IgD-negative memory B cell (primary cell): ENCODE data around the gene ASXL1. TPM values are rescaled to one million over a fixed set of nuclear protein-coding genes. Genes with fewer than 3 reads are reported as not detected.

Source experiments
- H3K27ac Mint-ChIP-seq, 3 donors: one replicate each; pipeline ENCODE4 v1.8.0; 2020 to 2022; ENCODE audit warnings: mild to moderate bottlenecking in 3 of 3, mixed read lengths in 3 of 3, moderate library complexity in 1 of 3
- H3K27me3 Mint-ChIP-seq: one replicate; pipeline ENCODE4 v1.8.0; 2021; ENCODE audit warnings: mixed read lengths
- H3K36me3 Mint-ChIP-seq: one replicate; pipeline ENCODE4 v1.8.0; 2020; ENCODE audit warnings: mild to moderate bottlenecking, mixed read lengths
- H3K4me1 Mint-ChIP-seq, 3 donors: one replicate each; pipeline ENCODE4 v1.8.0; 2020 to 2022; ENCODE audit warnings: mixed read lengths in 3 of 3, mild to moderate bottlenecking in 1 of 3
- H3K4me3 Mint-ChIP-seq, 4 donors: one replicate each; pipeline ENCODE4 v1.8.0; 2020 to 2022; ENCODE audit warnings: mild to moderate bottlenecking in 4 of 4, mixed read lengths in 4 of 4, moderate library complexity in 3 of 4
- H3K9me3 Mint-ChIP-seq, 3 donors: one replicate each; pipeline ENCODE4 v1.8.0; 2020 to 2021; ENCODE audit warnings: mixed read lengths in 3 of 3, mild to moderate bottlenecking in 1 of 3
- polyA plus RNA-seq: library from polyadenylated mRNA; unstranded; fragments of 300-500 nt; fragmentation: Illumina TruSeq; gene quantifications from one replicate; pipeline ENCODE4 v1.2.3, GENCODE V29; 2021

Gene ASXL1
- polyA plus RNA-seq, 1 donor from 2014 or later: 24.5 TPM

GRCh38 chr20:32480371-32481241 is 122.5 kb downstream of the ASXL1 start:
- H3K9me3 Mint-ChIP-seq: no peaks in the 10 kb centered on the region
- H3K27me3 Mint-ChIP-seq: peaks cover 2% of the 10 kb centered on the region
- H3K36me3 Mint-ChIP-seq: no peaks in the 10 kb centered on the region
- peak overlapping the region in 1 of 3 donors; percentile 60 for H3K27ac Mint-ChIP-seq
- H3K4me3 Mint-ChIP-seq: peak overlapping the region; percentile 27 to 68 (median 60)
- H3K4me1 Mint-ChIP-seq: peaks cover 26 to 32% (median 27%) of the 10 kb centered on the region in 3 donors

GRCh38 chr20:32481311-32482142 is 123.4 kb downstream of the ASXL1 start:
- Mint-ChIP-seq H3K4me1 (peaks cover 17 to 27% (median 22%) of the 10 kb centered on the region in 3 donors), H3K27ac (peak overlapping the region in 1 of 3 donors; percentile 60), H3K4me3 (peak overlapping the region in 2 of 4 donors; percentile 67 to 77), H3K27me3 (no peaks in the 10 kb centered on the region), H3K9me3 (no peaks in the 10 kb centered on the region), H3K36me3 (no peaks in the 10 kb centered on the region)

- H3K36me3 Mint-ChIP-seq: no peaks in the 10 kb centered on the region
Observed at GRCh38 chr20:32482143-32482441, 124.0 kb downstream of the ASXL1 start.

GRCh38 chr20:32482442-32483261 is 124.5 kb downstream of the ASXL1 start:
- Mint-ChIP-seq H3K4me3 (peak overlapping the region; percentile 66 to 90 (median 76)), H3K27me3 (no peaks in the 10 kb centered on the region), H3K36me3 (no peaks in the 10 kb centered on the region), H3K27ac (no peak overlapping the region), H3K4me1 (peaks cover 18 to 20% (median 19%) of the 10 kb centered on the region in 3 donors), H3K9me3 (peaks cover 0 to 2% (median 0%) of the 10 kb centered on the region in 3 donors)

More at GRCh38 chr20:32482143-32482441, 124.0 kb downstream of the ASXL1 start:
- Mint-ChIP-seq H3K27ac (no peak overlapping the region), H3K4me3 (peak overlapping the region in 3 of 4 donors; percentile 57 to 77 (median 61)), H3K4me1 (peaks cover 15 to 21% (median 20%) of the 10 kb centered on the region in 3 donors), H3K27me3 (no peaks in the 10 kb centered on the region), H3K9me3 (no peaks in the 10 kb centered on the region)

- H3K4me1 Mint-ChIP-seq: peaks cover 15 to 18% (median 16%) of the 10 kb centered on the region in 3 donors
- no peak overlapping the region for H3K27ac Mint-ChIP-seq
- H3K9me3 Mint-ChIP-seq: peaks cover 0 to 2% (median 0%) of the 10 kb centered on the region in 3 donors
- peaks cover 5% of the 10 kb centered on the region for H3K36me3 Mint-ChIP-seq
- H3K4me3 Mint-ChIP-seq: peak overlapping the region; percentile 80 to 92 (median 86)
- no peaks in the 10 kb centered on the region for H3K27me3 Mint-ChIP-seq
Observed at GRCh38 chr20:32483351-32484224, 125.5 kb downstream of the ASXL1 start.

- Mint-ChIP-seq H3K27me3 (no peaks in the 10 kb centered on the region), H3K4me1 (peaks cover 14 to 16% (median 15%) of the 10 kb centered on the region in 3 donors), H3K4me3 (peak overlapping the region; percentile 89 to 98 (median 94)), H3K9me3 (peaks cover 0 to 2% (median 0%) of the 10 kb centered on the region in 3 donors), H3K36me3 (peaks cover 6% of the 10 kb centered on the region), H3K27ac (peak overlapping the region; percentile 83 to 90 (median 83))
Observed at GRCh38 chr20:32484225-32484957, 126.3 kb downstream of the ASXL1 start.

GRCh38 chr20:32484958-32485769 is 127.0 kb downstream of the ASXL1 start:
- no peaks in the 10 kb centered on the region for H3K27me3 Mint-ChIP-seq
- peaks cover 0 to 2% (median 0%) of the 10 kb centered on the region in 3 donors for H3K9me3 Mint-ChIP-seq
- H3K27ac Mint-ChIP-seq: peak overlapping the region; percentile 83 to 90 (median 83)
- H3K4me1 Mint-ChIP-seq: peaks cover 7 to 12% (median 11%) of the 10 kb centered on the region in 3 donors
- H3K36me3 Mint-ChIP-seq: peaks cover 7% of the 10 kb centered on the region
- H3K4me3 Mint-ChIP-seq: peak overlapping the region; percentile 89 to 98 (median 94)

- Mint-ChIP-seq H3K27me3 (no peaks in the 10 kb centered on the region), H3K27ac (peak overlapping the region; percentile 63 to 90 (median 83)), H3K9me3 (peaks cover 0 to 2% (median 0%) of the 10 kb centered on the region in 3 donors), H3K36me3 (peaks cover 13% of the 10 kb centered on the region), H3K4me3 (peak overlapping the region in 2 of 4 donors; percentile 94 to 98), H3K4me1 (peaks cover 12 to 16% (median 13%) of the 10 kb centered on the region in 3 donors)
Observed at GRCh38 chr20:32485770-32486478, 127.8 kb downstream of the ASXL1 start.

GRCh38 chr20:32487381-32487780 is 129.2 kb downstream of the ASXL1 start:
- peak overlapping the region in 1 of 4 donors; percentile 61 for H3K4me3 Mint-ChIP-seq
- peaks cover 12 to 17% (median 13%) of the 10 kb centered on the region in 3 donors for H3K4me1 Mint-ChIP-seq
- H3K27ac Mint-ChIP-seq: no peak overlapping the region

GRCh38 chr20:32488066-32488838 is 130.1 kb downstream of the ASXL1 start:
- peaks cover 11 to 17% (median 12%) of the 10 kb centered on the region in 3 donors for H3K4me1 Mint-ChIP-seq
- H3K9me3 Mint-ChIP-seq: peaks cover 0 to 2% (median 0%) of the 10 kb centered on the region in 3 donors
- H3K27ac Mint-ChIP-seq: no peak overlapping the region
- no peaks in the 10 kb centered on the region for H3K27me3 Mint-ChIP-seq
- peak overlapping the region in 1 of 4 donors; percentile 52 for H3K4me3 Mint-ChIP-seq
- H3K36me3 Mint-ChIP-seq: peaks cover 18% of the 10 kb centered on the region

More at GRCh38 chr20:32487381-32487780, 129.2 kb downstream of the ASXL1 start:
- Mint-ChIP-seq H3K9me3 (peaks cover 0 to 2% (median 0%) of the 10 kb centered on the region in 3 donors), H3K36me3 (peaks cover 17% of the 10 kb centered on the region), H3K27me3 (no peaks in the 10 kb centered on the region)
